Ureter (tissue), 1 donor: ENCODE measurements around the gene CCDC138. TPM values are rescaled to one million over a fixed set of nuclear protein-coding genes. Genes with fewer than 3 reads are reported as not detected.
A peak's percentile ranks its signal among the peaks of the same experiment; 100 is the strongest.

Experiments used
- DNase-seq: peaks from one replicate; pipeline ENCODE4 v3.0.0-alpha.2; 2020; ENCODE audit warnings: low spot score
- total RNA-seq: library from RNA; stranded (reverse); gene quantifications from one replicate; pipeline ENCODE4 v1.2.4, GENCODE V29; 2023
- donor health status: DM: yes; HTN: yes; CAD: no.

The CCDC138 gene
- total RNA-seq, 1 donor from 2014 or later: 8.9 TPM

DNA sequence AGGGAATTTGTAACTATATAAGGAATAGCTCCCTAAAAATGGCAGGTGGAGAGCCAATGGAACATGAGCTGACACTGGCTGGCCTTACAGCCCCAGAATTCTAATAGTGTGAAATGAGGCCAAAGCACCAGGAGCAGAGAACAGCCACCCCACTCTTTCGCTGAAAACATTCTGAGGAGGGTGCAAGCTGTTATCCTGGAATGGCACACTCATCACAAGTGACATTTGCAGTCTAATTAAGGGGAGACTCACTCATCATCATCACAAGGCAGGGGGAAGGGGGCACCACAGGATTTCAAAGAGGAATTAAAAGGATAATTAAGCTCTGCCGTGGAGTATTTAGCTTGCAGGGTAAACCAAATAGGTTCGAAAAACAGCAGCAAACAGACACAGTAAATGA lies 108.2 kb downstream of the CCDC138 start:
- DNase-seq: no peak

DNA sequence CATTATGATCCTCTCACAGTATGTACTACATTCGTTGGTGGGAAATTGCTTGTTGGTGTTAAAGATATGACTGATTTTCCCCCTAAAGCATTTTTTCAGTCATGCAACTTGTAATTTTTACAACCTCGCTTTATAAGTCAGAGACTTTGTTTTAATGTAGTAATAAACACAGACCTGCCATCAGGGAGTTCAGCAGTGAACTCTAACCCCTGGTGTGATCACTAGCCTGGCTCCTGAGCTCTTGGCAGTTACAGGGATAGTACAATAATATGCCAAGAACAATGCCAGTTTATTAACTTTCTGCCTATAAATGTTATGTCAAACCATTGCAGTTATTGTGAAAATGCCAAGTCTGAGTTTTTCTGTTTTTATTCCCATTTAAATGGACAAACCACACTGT lies 108.6 kb downstream of the CCDC138 start:
- no peak for DNase-seq

DNA sequence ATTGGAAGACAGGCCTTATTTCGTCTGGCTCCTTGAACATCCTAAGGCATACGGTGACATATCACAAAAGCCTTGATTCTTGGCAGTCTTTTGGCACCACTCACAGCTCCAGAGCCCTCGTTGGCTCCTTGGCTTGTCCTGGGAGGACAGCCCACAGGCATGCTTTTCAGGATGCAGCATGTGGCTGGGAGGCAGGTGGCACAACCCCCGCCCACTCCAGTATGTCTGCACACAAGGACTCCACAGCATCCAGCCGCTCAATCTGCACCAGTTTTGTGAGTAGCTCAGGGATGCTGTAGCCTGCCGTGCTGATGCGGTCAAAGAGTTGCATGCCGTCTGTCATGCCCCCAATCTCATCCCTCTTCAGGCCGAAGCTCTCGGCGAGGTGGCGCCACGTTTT lies 110.2 kb downstream of the CCDC138 start:
- DNase-seq: no peak

DNA sequence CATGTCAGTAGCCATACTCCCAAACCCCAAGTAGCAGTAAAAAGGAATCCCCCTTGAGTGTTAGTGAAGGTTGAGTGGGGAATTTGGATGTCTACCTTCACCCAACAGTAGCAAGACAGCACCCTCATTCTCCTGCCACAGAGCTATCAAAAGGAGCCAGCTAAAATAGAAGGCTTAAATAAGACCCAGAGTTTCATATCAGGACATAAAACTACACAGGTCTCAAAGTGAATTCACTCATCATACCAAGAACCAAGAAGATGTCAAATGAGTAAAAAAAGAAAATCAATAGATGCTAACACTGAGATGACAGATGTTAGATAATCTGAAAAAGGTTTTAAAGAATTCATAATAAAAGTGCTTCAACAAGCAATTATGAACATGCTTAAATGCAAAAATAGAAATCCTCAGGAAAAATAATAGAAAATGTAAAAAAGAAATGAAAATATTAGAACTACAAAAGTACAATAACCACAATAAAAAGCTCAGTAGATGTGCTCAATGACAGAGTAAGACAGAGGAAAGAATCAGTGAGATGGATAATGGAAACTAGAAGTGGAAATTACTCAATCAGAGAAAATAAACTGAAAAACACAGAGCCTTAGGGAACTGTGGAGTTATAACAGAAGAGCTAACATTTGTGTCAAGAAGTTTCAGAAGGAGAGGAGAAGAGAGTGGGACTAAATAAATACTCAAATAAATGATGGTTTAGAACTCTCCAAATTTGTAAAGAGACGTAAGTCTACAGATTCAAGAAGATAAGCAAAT lies 111.9 kb downstream of the CCDC138 start:
- DNase-seq: no peak

DNA sequence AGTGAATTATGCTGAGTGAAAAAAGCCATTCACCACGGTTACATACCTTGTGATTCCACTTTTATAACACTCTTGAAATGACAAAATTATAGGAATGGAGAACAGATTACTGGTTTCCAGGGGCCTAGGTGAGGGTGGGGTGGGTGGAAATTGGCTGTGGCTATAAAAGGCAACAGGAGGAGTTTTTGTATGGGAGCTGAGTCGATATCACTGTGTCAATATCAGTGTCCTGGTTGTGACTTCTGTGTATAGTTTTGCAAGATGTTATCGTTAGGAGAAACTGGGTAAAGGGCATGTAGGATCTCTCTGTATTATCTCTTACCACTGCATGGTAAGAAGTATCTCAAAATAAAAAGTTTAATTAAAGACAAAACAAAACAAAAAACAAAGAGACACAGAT lies 118.1 kb downstream of the CCDC138 start:
- no peak for DNase-seq

DNA sequence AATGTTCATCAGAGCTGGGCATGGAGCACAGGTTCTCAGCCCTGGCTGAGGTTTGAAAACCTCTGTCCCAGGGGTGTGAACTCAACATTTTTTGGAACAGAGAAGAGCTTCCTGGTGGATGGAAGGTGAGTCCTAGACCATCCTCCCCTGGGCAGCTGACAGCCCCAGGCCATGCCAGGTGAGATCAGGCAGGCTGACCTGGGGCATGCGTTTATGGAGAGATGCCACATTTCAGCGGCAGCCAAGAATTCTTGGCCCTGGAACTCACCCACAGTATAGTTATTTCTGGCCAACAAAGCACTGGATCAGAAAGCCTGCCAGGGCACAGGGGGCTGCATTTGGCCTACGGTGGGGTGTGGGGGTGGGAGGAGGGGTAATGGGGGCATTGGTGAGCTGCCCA lies 118.6 kb downstream of the CCDC138 start:
- DNase-seq: no peak

DNA sequence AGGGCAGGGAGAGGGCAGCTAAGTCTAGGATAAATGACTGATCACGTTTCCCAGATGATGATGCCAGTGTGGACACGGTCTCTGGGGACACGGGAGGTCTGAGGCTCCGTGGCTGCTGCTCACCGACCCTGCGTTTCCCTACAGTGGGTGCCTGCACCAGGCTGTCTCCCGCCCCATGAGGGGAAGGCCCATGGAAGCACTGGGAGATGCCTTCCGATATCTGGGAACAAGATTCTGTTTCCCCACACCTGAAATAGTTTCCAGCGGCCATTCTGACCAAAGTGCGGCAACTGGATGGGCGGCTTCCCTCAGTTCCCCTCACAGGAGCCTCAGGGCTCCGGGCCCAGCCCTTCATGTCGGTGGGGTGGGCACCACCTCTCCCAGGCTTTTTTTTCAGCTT lies 119.3 kb downstream of the CCDC138 start:
- DNase-seq: no peak

DNA sequence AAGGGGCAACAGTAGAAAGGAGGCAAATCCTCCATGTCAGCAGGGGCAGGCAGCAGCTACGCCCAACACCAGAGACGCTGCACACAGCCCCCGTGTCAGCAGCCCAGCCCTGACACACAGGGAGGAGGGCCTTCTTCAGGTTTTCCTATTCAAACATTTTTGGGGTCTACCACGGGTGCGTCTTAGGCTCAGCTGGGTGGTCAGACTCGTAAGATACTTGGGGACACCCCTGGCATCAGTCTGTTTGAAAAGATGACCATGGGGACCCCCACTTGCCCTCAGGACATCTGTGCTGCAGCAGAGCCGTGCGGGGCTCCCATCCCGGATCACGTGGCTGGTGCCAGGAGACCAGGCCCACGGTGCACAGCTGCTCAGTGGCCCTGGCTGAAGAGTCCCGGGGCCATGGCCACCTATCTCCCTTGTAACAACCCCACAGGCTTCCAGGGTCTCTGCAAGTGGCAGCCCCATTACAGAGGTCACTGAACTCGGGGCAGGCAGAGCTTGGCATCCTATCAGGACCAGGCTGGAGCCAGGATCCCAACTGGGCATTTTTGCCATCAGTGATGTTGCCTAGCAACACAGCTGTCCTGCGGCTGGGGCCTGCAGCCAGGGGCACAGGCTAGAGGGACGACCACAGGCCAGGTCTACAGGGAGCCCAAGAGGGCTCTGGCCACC lies 120.0 kb downstream of the CCDC138 start:
- no peak for DNase-seq

DNA sequence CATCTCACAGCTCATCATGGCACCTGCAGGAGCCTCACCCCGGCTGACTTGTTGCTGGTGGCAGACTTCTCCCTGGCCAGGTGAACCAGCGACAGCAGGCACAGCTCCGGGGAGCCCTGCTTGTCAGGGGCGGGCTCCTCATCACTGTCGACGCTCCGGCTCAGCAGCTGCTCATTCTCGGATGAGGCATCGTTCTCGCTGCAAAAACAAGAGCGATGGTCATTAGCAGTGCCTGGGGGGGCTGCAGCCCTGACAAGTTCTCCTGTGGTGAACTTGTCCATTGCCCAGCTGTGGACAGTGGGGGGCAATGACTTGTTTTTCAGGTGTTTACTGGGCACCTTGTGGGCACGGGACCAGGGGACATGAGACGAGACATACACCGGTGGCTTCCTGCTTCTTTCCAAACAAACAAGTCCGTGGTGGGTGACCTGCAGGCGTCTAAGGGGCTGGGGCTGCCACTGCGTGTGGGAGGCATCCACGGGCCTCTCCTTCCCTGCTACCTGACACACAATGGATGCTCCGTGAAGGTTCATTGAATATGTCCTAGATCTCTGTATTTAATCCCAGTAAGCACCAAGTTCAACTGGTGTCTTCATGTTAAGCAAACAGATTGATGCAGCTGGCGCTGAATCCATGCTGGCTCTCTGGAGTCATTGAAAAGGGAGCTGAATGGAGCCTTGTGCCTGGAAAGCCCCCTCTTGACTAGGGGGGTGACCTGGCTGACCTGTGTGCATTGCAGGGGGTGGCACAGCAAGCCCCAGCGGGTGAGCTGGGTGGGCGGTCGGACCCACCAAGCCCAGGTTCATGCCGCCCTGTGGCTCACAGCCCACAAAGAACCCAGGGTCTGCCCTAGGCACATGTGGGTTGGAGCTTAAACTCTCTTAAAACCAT lies 121.5 kb downstream of the CCDC138 start:
- peak; percentile 31 for DNase-seq

DNA sequence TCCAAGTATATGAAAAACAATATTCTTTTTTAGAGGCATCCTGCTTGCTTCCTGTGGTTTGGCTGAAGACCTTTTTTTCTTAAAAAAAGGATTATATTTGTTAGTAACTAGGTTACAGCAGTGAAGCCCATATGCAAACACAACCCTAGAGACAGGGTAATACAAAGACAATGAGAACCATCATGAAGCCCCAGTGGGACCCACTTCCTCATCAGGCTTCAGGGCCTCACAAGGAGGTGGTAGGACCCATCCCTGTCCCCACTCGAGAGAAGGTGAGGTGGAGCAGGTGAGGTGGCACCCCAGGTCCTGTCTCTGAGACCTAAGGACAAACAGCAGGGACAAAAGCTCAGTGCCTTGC lies 122.1 kb downstream of the CCDC138 start:
- DNase-seq: peak; percentile 4

DNA sequence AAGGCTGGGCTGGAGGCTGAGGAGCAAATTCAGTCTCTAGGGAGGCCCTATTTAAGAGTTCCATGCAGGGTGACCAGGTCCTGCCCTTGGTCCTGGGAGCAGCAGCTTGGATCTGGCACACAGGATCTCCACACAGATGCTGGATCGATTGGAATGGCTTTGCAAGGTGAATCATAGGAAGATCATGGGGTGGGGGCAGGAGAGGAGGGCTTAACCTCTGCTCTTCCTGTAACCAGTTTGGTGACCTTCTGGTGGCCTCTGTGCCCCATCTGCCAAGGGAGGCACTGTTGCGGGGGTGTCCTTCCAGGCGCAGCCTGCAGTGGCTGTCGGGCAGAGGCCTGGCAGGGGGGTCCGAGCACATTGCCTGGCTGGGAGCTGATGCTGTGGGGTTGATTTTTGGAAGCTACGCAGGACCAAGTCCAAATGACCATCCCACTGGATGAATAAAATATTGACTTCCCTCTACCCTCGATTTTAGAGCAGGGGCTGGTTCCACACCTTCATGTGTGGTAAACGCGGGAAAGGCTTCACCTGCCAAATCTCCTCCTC lies 122.8 kb downstream of the CCDC138 start:
- no peak for DNase-seq

DNA sequence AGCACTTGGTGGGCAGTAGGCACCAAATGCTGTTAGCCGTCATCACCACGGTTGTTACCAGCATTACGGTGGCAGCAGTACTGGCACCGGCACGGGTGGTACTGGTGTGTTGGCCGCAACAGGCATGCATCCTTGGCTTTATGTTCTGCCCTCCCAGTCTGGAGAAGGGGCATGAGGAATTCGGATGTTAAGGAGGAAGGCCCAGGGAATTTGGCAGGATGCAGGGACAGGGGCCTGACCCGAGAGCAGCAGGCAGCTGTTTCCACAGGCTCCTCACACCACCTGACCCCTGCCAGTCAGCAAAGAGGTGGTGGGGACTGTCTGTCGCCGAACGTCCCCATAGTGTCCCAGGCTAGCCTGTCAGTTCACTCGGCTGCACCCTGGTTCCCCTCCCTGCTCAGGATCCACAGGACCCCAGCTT lies 123.5 kb downstream of the CCDC138 start:
- DNase-seq: no peak

DNA sequence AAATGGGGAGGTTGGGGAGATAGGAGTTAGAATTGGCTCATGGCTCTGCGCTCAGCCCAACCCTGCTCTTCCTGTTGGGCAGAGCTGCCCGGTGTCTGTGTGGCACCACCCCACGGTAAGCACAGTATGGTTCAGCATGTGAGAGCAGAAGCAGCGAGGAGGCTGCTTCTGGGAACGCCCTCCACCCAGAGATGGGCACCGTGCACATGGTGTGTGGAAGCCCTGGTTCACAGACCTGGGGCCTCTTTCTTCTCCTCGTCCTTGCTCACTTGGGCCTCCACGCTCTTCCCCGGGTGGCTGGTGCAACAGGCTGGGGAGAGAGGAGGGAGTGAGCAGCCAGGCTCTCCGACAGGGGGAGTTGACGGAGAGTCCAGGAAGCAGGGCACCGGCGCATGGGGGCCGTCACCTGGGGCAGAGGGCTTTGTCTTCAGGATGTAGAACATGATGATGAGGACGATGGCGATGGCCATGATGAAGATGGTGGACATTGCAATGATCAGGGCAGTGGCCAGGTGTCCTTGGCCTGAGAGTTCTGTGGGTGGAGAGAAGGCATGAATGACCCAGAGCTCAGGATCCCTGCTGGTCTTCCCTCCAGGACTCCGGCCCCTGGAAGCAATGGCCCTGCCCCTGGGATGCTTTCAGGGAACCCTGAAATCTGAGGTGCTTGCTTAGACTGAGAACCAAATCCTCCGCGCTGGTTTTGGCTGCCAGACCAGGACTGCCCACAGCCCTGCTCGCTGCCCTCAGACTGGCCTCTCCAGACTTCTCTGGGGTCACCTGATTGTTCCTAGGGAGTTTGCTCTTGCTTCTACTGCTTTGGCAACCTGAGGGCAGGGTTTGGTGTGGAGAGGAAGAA lies 124.2 kb downstream of the CCDC138 start:
- DNase-seq: peak; percentile 34

DNA sequence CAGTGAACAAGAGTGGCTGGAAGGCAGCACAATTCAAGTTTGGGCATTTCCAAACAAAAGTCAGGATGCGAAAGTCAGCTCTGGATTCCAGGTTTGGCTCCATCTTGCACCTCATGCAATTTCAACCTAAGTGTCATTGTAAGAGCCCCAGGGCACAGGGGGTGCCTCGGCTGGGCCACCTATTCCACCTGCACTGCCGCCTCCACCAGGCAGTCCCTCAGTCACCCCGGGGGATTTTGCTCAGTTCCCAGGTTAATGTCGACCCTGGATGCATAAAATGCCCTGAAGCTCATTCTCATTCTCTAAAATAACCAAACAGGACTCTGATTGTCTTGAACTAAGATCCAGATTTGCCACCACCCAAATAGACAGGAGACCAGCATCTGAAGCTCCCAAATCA lies 124.8 kb downstream of the CCDC138 start:
- no peak for DNase-seq

DNA sequence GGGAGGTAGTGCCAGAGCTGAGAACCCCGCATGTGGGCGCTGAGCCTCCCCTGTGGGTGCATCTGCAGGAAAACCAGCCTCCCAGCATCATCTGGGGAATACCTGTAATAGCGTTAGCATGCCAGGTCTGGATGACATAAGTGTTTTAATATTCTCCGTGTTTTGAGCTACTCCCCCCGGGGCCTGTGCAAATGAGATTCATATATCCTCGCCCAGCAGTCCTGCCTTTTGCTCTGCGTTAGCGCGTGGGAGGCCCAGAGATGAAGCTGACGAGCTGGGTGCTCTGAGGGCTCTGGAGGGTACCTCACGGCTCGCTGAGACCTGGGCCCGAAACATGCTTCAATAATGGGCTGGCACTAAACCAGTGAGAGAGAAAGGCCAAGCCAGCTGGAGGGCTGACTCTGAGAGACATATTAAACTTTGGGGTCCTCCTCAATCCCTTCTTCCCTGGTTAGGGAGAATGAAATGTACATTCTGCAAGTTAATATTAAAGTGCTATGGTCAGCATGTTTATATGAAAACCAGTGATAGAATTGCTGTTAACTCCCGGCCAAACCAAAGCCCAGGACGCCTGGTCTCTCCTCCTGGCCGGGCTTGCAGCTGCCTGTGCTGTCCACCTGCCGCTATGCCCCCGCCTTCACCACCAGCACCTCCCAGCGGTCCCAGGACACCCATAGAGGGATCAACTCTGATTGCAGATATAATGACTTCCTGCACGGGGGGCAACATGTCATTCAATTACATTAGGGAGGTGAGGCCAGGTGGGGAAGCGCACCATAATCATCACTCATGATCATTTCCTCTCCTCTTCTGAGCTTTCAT lies 125.4 kb downstream of the CCDC138 start:
- peak; percentile 15 for DNase-seq

DNA sequence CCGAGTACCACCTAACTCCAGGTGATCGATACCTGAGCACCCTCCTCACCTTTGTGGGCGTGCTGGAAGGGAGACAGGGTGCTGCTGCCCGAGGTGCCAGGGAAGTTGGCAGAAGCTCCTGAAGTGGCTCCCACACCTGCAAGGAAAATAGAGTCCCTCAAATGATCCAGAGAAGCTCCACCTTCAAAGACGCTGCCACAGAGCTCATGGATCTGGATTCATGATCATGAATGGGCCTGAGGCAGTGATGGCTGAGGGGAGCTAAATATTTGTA lies 126.0 kb downstream of the CCDC138 start:
- no peak for DNase-seq

DNA sequence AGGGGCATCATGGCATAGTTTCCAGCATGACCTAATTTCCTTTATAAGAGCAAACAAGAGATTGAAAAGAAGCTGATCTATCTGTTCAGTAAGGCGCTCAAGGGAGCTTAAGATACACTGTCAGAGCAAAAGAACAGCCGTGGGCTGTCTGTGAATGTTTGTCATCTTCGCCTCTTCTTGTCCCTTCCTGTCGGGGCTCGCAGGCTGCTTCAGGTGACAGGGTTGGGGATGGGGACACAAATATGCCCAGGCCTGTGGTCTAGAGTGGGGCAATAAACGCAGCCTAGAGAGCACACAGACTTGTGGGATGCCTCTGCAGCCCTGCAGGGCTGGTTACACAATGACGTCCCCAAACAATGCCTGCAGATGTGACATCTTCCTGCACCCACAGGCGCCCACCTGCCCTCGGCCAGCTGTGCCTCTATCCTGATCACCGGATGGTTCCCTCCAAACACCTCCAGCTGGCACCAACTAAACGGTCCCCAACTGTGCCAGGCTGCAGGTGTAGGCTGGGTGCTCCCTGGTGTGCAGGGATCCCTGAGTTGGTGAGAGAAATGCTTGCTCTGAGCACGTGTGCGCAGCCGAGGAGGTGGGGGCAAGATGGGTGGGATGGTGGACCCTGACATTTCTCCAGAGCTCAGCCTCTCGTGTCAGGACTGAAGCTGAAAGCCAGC lies 129.7 kb downstream of the CCDC138 start:
- DNase-seq: peak; percentile 42

DNA sequence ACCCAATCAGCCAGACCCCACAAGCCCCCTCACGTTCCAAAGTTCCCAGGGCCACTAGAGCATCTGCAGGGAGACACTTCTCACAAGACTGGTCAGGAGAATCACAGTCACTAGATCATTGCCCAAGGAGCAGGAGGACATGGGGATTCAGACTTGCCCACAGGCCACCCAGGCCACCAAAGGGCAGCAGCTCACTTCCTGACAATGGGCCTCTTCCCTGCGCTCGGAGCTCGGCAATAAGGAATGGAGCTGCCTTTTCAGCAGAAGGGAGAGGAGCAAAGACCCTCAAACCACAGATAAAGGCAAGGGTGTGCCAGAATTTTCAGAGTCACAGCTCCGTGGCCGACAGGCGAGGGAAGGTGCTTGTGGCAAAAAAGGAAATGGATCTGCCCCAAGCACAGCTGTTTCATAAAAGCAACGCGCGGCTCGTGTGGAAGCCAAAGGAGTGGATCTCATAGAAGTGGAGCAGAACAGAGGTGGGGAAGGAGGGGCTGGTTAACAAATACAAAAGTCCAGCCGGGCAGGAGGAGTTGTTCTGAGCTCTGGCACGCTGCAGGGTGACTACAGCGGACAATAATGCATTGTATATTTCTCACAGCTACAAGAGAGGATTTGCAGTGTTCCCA lies 130.3 kb downstream of the CCDC138 start:
- peak; percentile 43 for DNase-seq

DNA sequence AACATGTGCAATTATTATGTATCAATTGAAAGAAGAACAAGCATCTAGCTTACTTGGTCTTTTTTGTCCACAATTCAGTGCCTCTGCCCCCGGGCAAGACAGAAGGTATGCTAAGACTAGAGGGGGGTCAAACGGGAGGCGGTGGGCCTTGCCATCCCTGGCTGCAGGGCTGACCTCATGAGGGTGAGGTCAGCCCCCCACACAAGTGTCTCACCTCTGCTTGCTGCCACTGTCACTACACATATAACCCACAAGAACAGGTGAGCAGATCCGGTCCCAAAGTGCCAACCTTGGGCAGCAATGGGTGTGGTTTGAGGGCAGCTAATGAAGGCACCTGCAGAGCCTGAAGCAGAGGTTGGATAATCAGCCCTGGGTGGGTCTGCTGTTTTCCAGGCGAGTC lies 131.0 kb downstream of the CCDC138 start:
- DNase-seq: peak; percentile 27
